SKM-1 treated with dmso at 0.1 percent for 144 hours (cell line): Measurements from ENCODE around the gene PANX2.

Experiments used
- DNase-seq: peaks from one replicate; lab custom pipeline; 2025; ENCODE audit not compliant: unreplicated experiment; lab: John Stamatoyannopoulos, UW

PANX2 gene

GRCh38 chr22:50211147-50211546, 40.6 kb downstream of the PANX2 start:
- DNase-seq, result no peak

GRCh38 chr22:50213263-50213662, 42.7 kb downstream of the PANX2 start:
- DNase-seq, result no peak

GRCh38 chr22:50215297-50216054, 44.9 kb downstream of the PANX2 start:
- no peak for DNase-seq

- no peak for DNase-seq
These were observed 45.6 kb downstream of the PANX2 start for GRCh38 chr22:50216055-50216683.

- no peak for DNase-seq
These were observed 46.4 kb downstream of the PANX2 start for GRCh38 chr22:50216684-50217520.

GRCh38 chr22:50217543-50218152, 47.1 kb downstream of the PANX2 start:
- no peak for DNase-seq

- DNase-seq, result no peak
These were observed 47.8 kb downstream of the PANX2 start for GRCh38 chr22:50218153-50218995.

- DNase-seq, result no peak
These were observed 48.6 kb downstream of the PANX2 start for GRCh38 chr22:50218996-50219727.

GRCh38 chr22:50219800-50220602, 49.5 kb downstream of the PANX2 start:
- no peak for DNase-seq

GRCh38 chr22:50220603-50221409, 50.3 kb downstream of the PANX2 start:
- no peak for DNase-seq

- DNase-seq, result no peak
These were observed 51.1 kb downstream of the PANX2 start for GRCh38 chr22:50221410-50222300.

- no peak for DNase-seq
These were observed 52.0 kb downstream of the PANX2 start for GRCh38 chr22:50222508-50222907.

- DNase-seq, result no peak
These were observed 53.5 kb downstream of the PANX2 start for GRCh38 chr22:50224071-50224470.

- DNase-seq, result no peak
These were observed 54.9 kb downstream of the PANX2 start for GRCh38 chr22:50225200-50225969.

- DNase-seq, result no peak
These were observed 55.7 kb downstream of the PANX2 start for GRCh38 chr22:50226063-50226874.

GRCh38 chr22:50226875-50227165, 56.3 kb downstream of the PANX2 start:
- DNase-seq, result no peak
